Measurements from ENCODE around the gene KCNAB1. TPM values are rescaled to one million over a fixed set of nuclear protein-coding genes. Genes with fewer than 3 reads are reported as not detected.

KCNAB1 gene
- total RNA-seq, 1 experiment from 2014 or later, result not detected

DNA sequence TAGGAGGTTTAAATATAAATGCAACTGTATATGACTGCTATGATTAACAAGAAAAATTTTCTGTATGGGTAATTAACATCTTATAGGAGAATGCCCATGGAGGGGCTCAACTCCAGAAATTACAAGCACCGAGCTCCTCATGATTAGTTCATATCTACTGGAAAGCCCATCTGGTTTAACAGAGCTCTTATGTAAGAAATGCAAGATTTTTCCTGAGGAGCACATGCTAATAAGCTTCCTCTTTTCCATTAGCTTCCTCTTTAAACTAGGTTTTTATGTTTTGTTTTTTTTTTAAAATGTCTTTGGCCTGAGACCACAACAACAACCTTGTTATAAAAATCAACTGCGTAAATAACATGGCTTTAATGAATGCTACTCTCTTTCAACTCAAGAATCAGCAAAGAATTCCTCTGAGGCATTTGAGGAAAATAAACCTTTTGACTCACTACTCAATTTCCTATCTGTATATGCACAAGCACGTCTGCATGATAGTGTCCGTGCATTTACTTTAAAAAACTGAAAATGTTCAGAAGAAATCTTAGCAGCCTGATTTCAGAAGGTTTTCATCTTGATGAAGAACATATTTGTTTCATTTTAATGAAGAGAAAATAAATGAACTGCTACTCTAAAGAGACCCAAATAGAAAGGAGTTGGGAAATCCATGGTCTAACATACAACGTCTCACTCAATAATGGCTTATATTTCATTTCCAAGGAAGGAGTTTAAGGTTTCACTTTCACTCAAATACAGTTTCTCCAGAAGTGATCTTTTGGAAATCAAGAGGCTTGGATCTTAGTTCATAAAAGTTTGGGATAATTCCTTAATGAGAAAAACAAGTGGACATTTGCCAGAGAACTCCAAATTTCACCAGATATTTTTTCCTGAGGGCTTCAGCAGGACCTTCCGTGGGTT is 180.8 kb downstream of the KCNAB1 start:
- Histone ChIP-seq H3K36me3 (ENCODE audit: low read depth, low read length) (no peaks in the 10 kb centered on the region), H4K20me1 (ENCODE audit: low read length) (no peaks in the 10 kb centered on the region), H3F3A (ENCODE audit: low read length, unreplicated experiment) (no peaks in the 10 kb centered on the region), H3K79me2 (ENCODE audit: low read length) (no peaks in the 10 kb centered on the region), H3K4me2 (ENCODE audit: low read length) (peak overlapping the region; percentile 30), H3K4me1 (ENCODE audit: insufficient read depth, low read length) (peaks cover 11% of the 10 kb centered on the region), H3K9me2 (replicated peaks; ENCODE audit: low read length) (no peaks in the 10 kb centered on the region), H3K9me3 (ENCODE audit: low read length) (no peaks in the 10 kb centered on the region), H3K9ac (ENCODE audit: low read length) (no peak overlapping the region), H3K27ac (ENCODE audit: low read length) (no peak overlapping the region), H2AFZ (ENCODE audit: low read length) (no peak overlapping the region; the same call in 1 of the 2 replicates), H3K4me3 (ENCODE audit: low read length) (no peak overlapping the region), H3K27me3 (ENCODE audit: low read length) (no peaks in the 10 kb centered on the region)
- POLR2A ChIA-PET (ENCODE audit: unreplicated experiment), result no interaction called here
- no peak for ATAC-seq
- no TSS peak for BruUV-seq (replicated peaks)
- no peak for DNase-seq
- intact Hi-C loops (cut with micrococcal nuclease), result no loop called here
- TF ChIP-seq EZH2 (IDR thresholded peaks at IDR 0.05; ENCODE audit: low read length, unreplicated experiment), result no peak
- no peak for TF ChIP-seq EZH2phosphoT487 (IDR thresholded peaks at IDR 0.05; ENCODE audit: borderline replicate concordance, low read length)
- TF ChIP-seq, protein P1, sequence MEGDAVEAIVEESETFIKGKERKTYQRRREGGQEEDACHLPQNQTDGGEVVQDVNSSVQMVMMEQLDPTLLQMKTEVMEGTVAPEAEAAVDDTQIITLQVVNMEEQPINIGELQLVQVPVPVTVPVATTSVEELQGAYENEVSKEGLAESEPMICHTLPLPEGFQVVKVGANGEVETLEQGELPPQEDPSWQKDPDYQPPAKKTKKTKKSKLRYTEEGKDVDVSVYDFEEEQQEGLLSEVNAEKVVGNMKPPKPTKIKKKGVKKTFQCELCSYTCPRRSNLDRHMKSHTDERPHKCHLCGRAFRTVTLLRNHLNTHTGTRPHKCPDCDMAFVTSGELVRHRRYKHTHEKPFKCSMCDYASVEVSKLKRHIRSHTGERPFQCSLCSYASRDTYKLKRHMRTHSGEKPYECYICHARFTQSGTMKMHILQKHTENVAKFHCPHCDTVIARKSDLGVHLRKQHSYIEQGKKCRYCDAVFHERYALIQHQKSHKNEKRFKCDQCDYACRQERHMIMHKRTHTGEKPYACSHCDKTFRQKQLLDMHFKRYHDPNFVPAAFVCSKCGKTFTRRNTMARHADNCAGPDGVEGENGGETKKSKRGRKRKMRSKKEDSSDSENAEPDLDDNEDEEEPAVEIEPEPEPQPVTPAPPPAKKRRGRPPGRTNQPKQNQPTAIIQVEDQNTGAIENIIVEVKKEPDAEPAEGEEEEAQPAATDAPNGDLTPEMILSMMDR (conservative IDR thresholded peaks at IDR 0.05; ENCODE audit: low read depth, low read length), result no peak
- CTCF ChIA-PET, result no interaction called here

DNA sequence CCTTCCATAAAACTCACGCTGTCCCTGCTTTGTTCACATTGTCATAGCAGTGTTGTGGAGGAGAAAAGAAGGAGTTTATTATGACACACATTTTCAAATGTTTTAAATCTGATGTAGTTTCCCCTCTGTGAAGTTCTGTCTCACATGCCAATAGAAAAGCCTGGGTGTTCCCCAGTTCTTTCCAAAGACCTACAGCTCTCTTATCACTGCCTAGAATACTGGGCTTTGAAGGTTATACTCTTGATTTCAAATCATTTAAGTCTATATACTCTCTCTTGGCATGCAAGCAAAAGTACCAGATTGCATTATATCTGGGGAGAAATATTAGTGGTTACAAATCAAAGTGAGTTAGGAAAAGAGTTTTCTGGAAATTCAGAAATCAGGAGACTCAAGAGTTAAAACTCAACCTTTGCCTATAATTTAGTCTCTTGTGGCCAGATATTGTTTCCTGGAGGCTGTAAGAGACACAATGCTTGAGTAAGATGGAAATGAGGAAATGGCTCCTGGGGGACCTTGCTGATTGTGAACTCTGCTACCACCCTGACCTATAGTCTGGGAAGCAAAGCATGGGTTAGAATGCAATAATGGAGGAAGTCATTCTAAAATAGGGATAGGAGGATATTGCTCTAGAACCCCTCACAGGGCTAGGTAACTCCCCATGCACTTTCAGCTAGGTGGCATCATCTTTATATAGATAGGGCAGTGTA is 182.8 kb downstream of the KCNAB1 start:
- Histone ChIP-seq H3K9me3 (ENCODE audit: low read length) (no peaks in the 10 kb centered on the region), H4K20me1 (ENCODE audit: low read length) (no peaks in the 10 kb centered on the region), H3K27me3 (ENCODE audit: low read length) (no peaks in the 10 kb centered on the region), H3K79me2 (ENCODE audit: low read length) (no peaks in the 10 kb centered on the region), H2AFZ (ENCODE audit: low read length) (no peak overlapping the region), H3K9ac (ENCODE audit: low read length) (no peak overlapping the region), H3K9me2 (replicated peaks; ENCODE audit: low read length) (no peaks in the 10 kb centered on the region), H3K4me2 (ENCODE audit: low read length) (no peak overlapping the region), H3K27ac (ENCODE audit: low read length) (no peak overlapping the region), H3K4me3 (ENCODE audit: low read length) (no peak overlapping the region), H3F3A (ENCODE audit: low read length, unreplicated experiment) (no peaks in the 10 kb centered on the region), H3K36me3 (ENCODE audit: low read depth, low read length) (no peaks in the 10 kb centered on the region), H3K4me1 (ENCODE audit: insufficient read depth, low read length) (peaks cover 20% of the 10 kb centered on the region)
- intact Hi-C loops (cut with micrococcal nuclease), result no loop called here
- ChIA-PET CTCF (no interaction called here), POLR2A (ENCODE audit: unreplicated experiment) (no interaction called here)
- DNase-seq (no peak), ATAC-seq (no peak)
- BruUV-seq (replicated peaks), result no TSS peak
- TF ChIP-seq EZH2 (IDR thresholded peaks at IDR 0.05; ENCODE audit: low read length, unreplicated experiment) (no peak), EZH2phosphoT487 (IDR thresholded peaks at IDR 0.05; ENCODE audit: borderline replicate concordance, low read length) (no peak)

DNA sequence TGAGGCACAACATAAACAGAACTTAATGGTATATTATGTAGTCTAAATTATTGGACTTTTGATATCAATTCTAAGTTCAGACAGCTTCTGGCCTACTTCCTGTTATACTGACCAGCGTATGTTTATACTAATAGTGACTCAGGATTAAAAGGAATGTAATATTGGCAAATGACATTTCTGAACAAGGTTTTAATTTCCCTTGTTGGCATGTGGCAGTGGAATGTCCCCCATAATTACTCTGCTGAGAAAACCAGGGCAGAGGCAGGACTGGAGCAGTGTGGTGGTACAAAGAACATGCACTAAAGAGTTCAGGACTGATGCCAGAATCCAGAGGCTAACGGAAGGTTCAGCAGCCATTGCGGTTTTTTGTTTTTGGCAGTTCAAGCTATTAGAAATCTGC is 184.0 kb downstream of the KCNAB1 start:
- TF ChIP-seq, protein P1 (conservative IDR thresholded peaks at IDR 0.05; ENCODE audit: low read depth, low read length), result no peak
- TF ChIP-seq EZH2 (IDR thresholded peaks at IDR 0.05; ENCODE audit: low read length, unreplicated experiment) (no peak), EZH2phosphoT487 (IDR thresholded peaks at IDR 0.05; ENCODE audit: borderline replicate concordance, low read length) (no peak)
- Histone ChIP-seq H3K27ac (ENCODE audit: low read length) (no peak overlapping the region), H3K79me2 (ENCODE audit: low read length) (no peaks in the 10 kb centered on the region), H3K4me2 (ENCODE audit: low read length) (peak overlapping the region; percentile 21; the same call in 1 of the 2 replicates), H2AFZ (ENCODE audit: low read length) (0 out of 2 replicates have a peak overlapping the region, but pooled peaks have one; percentile 17), H3K4me3 (ENCODE audit: low read length) (no peak overlapping the region), H3K36me3 (ENCODE audit: low read depth, low read length) (no peaks in the 10 kb centered on the region), H4K20me1 (ENCODE audit: low read length) (no peaks in the 10 kb centered on the region), H3K27me3 (ENCODE audit: low read length) (no peaks in the 10 kb centered on the region), H3F3A (ENCODE audit: low read length, unreplicated experiment) (no peaks in the 10 kb centered on the region), H3K9ac (ENCODE audit: low read length) (no peak overlapping the region), H3K9me3 (ENCODE audit: low read length) (no peaks in the 10 kb centered on the region), H3K4me1 (ENCODE audit: insufficient read depth, low read length) (peaks cover 22% of the 10 kb centered on the region), H3K9me2 (replicated peaks; ENCODE audit: low read length) (no peaks in the 10 kb centered on the region)
- DNase-seq (peak; percentile 58), ATAC-seq (peak; percentile 49)
- BruUV-seq (replicated peaks), result no TSS peak
- ChIA-PET CTCF (no interaction called here), POLR2A (ENCODE audit: unreplicated experiment) (no interaction called here)
- intact Hi-C loops (cut with micrococcal nuclease), result no loop called here

Data from PC-3 (cell line).